ENCODE measurements around the gene ZDHHC16.

GRCh38 chr10:97459933-97460332 is 14.0 kb downstream of the ZDHHC16 start:
- TF ChIP-seq CTCF (IDR thresholded peaks at IDR 0.05) (no peak), POLR2A (IDR thresholded peaks at IDR 0.05) (no peak)

Data from lower leg skin (tissue), 3 donors.